GM18873 (cell line): Measurements from ENCODE around the gene PPP1R37.

ENCODE experiments used
- ATAC-seq: cut with Tn5 transposase; IDR thresholded peaks from one replicate; pipeline ENCODE4 v1.9.1; 2021; ENCODE audit warnings: mild to moderate bottlenecking, moderate library complexity, moderate number of reproducible peaks; ENCODE audit not compliant: unreplicated experiment, low FRiP score

The PPP1R37 gene

GRCh38 chr19:45130888-45131615 is 38.1 kb downstream of the PPP1R37 start:
- ATAC-seq, result no peak

GRCh38 chr19:45133661-45134060 is 40.7 kb downstream of the PPP1R37 start:
- no peak for ATAC-seq

- no peak for ATAC-seq
Observed at GRCh38 chr19:45135176-45135885, 42.4 kb downstream of the PPP1R37 start.

- no peak for ATAC-seq
Observed at GRCh38 chr19:45136507-45137178, 43.7 kb downstream of the PPP1R37 start.

- peak; percentile 61 for ATAC-seq
Observed at GRCh38 chr19:45137179-45137761, 44.3 kb downstream of the PPP1R37 start.

GRCh38 chr19:45138303-45138751 is 45.3 kb downstream of the PPP1R37 start:
- no peak for ATAC-seq

- ATAC-seq, result no peak
Observed at GRCh38 chr19:45139286-45140143, 46.5 kb downstream of the PPP1R37 start.

- ATAC-seq, result no peak
Observed at GRCh38 chr19:45140144-45140503, 47.1 kb downstream of the PPP1R37 start.

- ATAC-seq, result no peak
Observed at GRCh38 chr19:45140533-45140932, 47.6 kb downstream of the PPP1R37 start.

GRCh38 chr19:45141203-45141900 is 48.4 kb downstream of the PPP1R37 start:
- no peak for ATAC-seq

- ATAC-seq, result no peak
Observed at GRCh38 chr19:45142016-45142725, 49.2 kb downstream of the PPP1R37 start.

- ATAC-seq, result no peak
Observed at GRCh38 chr19:45142726-45143110, 49.7 kb downstream of the PPP1R37 start.

GRCh38 chr19:45144431-45145269 is 51.7 kb downstream of the PPP1R37 start:
- ATAC-seq, result no peak

GRCh38 chr19:45145270-45146189 is 52.6 kb downstream of the PPP1R37 start:
- no peak for ATAC-seq

- no peak for ATAC-seq
Observed at GRCh38 chr19:45146251-45146650, 53.3 kb downstream of the PPP1R37 start.

GRCh38 chr19:45146741-45147205 is 53.8 kb downstream of the PPP1R37 start:
- ATAC-seq, result no peak
